ENCODE measurements around the gene KLRK1.

DNA sequence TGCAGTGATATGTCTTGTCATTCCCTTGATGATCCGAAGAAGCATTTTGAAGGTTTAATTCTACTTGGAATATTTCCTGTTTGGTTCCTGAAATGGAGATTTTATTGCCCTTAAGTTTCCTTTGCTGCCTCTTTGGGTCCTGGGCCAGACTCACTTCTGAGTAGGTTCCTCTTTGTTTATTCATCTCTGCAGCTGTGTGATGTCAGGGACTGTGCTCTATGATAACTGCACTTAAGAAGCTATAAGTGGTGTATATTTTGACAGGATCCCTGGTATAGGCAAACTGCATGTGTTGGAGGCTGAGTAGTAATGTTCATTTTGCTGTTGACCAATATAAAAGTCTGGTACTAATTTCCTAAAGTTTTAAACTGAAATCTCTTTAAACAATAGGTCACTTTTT, 19.6 kb upstream of the KLRK1 start, which contains the start of gene KLRC4:
- TF ChIP-seq, protein P1, sequence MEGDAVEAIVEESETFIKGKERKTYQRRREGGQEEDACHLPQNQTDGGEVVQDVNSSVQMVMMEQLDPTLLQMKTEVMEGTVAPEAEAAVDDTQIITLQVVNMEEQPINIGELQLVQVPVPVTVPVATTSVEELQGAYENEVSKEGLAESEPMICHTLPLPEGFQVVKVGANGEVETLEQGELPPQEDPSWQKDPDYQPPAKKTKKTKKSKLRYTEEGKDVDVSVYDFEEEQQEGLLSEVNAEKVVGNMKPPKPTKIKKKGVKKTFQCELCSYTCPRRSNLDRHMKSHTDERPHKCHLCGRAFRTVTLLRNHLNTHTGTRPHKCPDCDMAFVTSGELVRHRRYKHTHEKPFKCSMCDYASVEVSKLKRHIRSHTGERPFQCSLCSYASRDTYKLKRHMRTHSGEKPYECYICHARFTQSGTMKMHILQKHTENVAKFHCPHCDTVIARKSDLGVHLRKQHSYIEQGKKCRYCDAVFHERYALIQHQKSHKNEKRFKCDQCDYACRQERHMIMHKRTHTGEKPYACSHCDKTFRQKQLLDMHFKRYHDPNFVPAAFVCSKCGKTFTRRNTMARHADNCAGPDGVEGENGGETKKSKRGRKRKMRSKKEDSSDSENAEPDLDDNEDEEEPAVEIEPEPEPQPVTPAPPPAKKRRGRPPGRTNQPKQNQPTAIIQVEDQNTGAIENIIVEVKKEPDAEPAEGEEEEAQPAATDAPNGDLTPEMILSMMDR (IDR thresholded peaks at IDR 0.05; ENCODE audit: low read length), result no peak
- TF ChIP-seq EZH2 (optimal IDR thresholded peaks at IDR 0.05; ENCODE audit: low read depth, low read length), result no peak

All from MM.1S (cell line).